A673 (cell line): ENCODE results near the gene UBE2D2. TPM values are rescaled to one million over a fixed set of nuclear protein-coding genes. Genes with fewer than 3 reads are reported as not detected.

Experiments
- BruUV-seq: library from RNA; stranded (reverse); fragments of 400-500 nt; replicated peaks from 2 replicates; lab custom pipeline; 2021; lab: Mats Ljungman, UMichigan
- CTCF ChIA-PET: fragments of 300-600 bp; sonication (Branson Sonifier 250); formaldehyde crosslinking; loops from one replicate; lab custom pipeline; 2022; ENCODE audit warnings: antibody characterized with exemption; lab: Charles Lee
- POLR2A ChIA-PET: fragments of 300-600 bp; sonication (Branson Sonifier 250); formaldehyde crosslinking; loops from one replicate; lab custom pipeline; 2022; ENCODE audit warnings: antibody characterized with exemption; ENCODE audit not compliant: low non-redundant PET; lab: Charles Lee
- DNase-seq: peaks from one replicate; pipeline ENCODE4 v3.0.0-alpha.2; 2015; ENCODE audit warnings: low spot score
- H3K27ac ChIP-seq: fragments of 200-600 bp; sonication (generic); 2 replicates; pipeline ENCODE4 v1.5.1; 2016; ENCODE audit warnings: mixed run types, low read depth, mild to moderate bottlenecking, mixed read lengths, antibody characterized with exemption, low read length; ENCODE audit not compliant: poor library complexity, severe bottlenecking
- H3K27me3 ChIP-seq: fragments of 200-600 bp; sonication (generic); replicated peaks from 2 replicates; pipeline ENCODE4 v1.6.1; 2017; ENCODE audit warnings: mixed run types, low read depth, mild to moderate bottlenecking, mixed read lengths, antibody characterized with exemption, low read length; ENCODE audit not compliant: insufficient read depth, poor library complexity
- H3K36me3 ChIP-seq: fragments of 200-600 bp; sonication (generic); 2 replicates; pipeline ENCODE4 v1.6.1; 2016; ENCODE audit warnings: mixed run types, mild to moderate bottlenecking, mixed read lengths, antibody characterized with exemption, low read length; ENCODE audit not compliant: insufficient read depth, poor library complexity, severe bottlenecking
- H3K4me1 ChIP-seq: fragments of 200-600 bp; sonication (generic); 2 replicates; pipeline ENCODE4 v1.6.1; 2017; ENCODE audit warnings: mixed run types, mild to moderate bottlenecking, mixed read lengths, antibody characterized with exemption, low read length; ENCODE audit not compliant: insufficient read depth, poor library complexity, severe bottlenecking
- H3K4me3 ChIP-seq: fragments of 200-600 bp; sonication (generic); 2 replicates; pipeline ENCODE4 v1.5.1; 2016; ENCODE audit warnings: low read depth, mixed run types, mild to moderate bottlenecking, mixed read lengths, low read length; ENCODE audit not compliant: poor library complexity, severe bottlenecking
- H3K9me3 ChIP-seq: fragments of 200-600 bp; sonication (generic); 2 replicates; pipeline ENCODE4 v1.6.1; 2016; ENCODE audit warnings: mixed run types, low read depth, mild to moderate bottlenecking, mixed read lengths, antibody characterized with exemption, low read length; ENCODE audit not compliant: poor library complexity, severe bottlenecking
- EZH2 ChIP-seq: fragments of 200-600 bp; sonication (generic); IDR thresholded peaks from 2 replicates; pipeline ENCODE4 v1.6.1; 2017; ENCODE audit warnings: borderline replicate concordance, low read depth, mild to moderate bottlenecking, mixed read lengths, antibody characterized with exemption, low read length; ENCODE audit not compliant: poor library complexity, severe bottlenecking
- intact Hi-C: fragments of 100-400 bp; cut with micrococcal nuclease; formaldehyde crosslinking; loops from one replicate; pipeline ENCODE4 v1.10.0; 2022; ENCODE audit not compliant: unreplicated experiment
- total RNA-seq: library from RNA; stranded (reverse); gene quantifications from 2 replicates; pipeline ENCODE4 v1.2.3, GENCODE V29; 2021
- TF ChIP-seq, protein P1 (sequence below): fragments of 300-800, 200-600 bp; sonication (generic); conservative IDR thresholded peaks from 2 replicates; pipeline ENCODE4 v1.5.1; 2017; ENCODE audit warnings: low read depth, mild to moderate bottlenecking, antibody characterized with exemption, low read length, moderate library complexity, mixed read lengths

The UBE2D2 gene
- total RNA-seq, 1 experiment from 2014 or later = 186 TPM

DNA sequence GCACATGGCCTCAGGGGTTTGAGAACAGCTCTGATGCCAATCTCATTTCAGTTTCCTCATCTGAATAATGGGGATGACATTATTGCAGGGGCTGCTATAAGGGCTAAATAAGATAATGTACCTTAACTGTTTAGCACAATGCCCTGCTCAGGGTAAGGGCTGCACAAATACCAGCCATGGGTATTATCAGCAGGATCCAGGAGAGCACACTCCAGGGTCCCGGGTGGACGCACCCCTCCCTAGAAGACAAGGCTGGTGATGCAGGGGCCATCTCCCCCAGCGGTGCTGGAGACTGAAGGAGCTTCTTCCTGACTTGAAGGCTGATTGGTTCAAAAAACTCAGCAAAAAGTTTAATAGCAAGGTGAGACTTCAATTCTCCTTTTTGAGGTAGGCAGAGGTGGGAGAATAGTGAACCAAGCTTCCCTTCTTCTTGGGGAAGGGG, 84.3 kb downstream of the UBE2D2 start:
- POLR2A ChIA-PET = no interaction called here
- CTCF ChIA-PET = no interaction called here
- Histone ChIP-seq H3K9me3 (no peaks in the 10 kb centered on the region), H3K4me1 (peaks cover 13% of the 10 kb centered on the region), H3K27ac (no peak overlapping the region), H3K4me3 (no peak overlapping the region), H3K27me3 (no peaks in the 10 kb centered on the region), H3K36me3 (no peaks in the 10 kb centered on the region)
- no TSS peak for BruUV-seq
- no peak for DNase-seq
- intact Hi-C loops = no loop called here
- no peak for TF ChIP-seq EZH2
- TF ChIP-seq, protein P1, sequence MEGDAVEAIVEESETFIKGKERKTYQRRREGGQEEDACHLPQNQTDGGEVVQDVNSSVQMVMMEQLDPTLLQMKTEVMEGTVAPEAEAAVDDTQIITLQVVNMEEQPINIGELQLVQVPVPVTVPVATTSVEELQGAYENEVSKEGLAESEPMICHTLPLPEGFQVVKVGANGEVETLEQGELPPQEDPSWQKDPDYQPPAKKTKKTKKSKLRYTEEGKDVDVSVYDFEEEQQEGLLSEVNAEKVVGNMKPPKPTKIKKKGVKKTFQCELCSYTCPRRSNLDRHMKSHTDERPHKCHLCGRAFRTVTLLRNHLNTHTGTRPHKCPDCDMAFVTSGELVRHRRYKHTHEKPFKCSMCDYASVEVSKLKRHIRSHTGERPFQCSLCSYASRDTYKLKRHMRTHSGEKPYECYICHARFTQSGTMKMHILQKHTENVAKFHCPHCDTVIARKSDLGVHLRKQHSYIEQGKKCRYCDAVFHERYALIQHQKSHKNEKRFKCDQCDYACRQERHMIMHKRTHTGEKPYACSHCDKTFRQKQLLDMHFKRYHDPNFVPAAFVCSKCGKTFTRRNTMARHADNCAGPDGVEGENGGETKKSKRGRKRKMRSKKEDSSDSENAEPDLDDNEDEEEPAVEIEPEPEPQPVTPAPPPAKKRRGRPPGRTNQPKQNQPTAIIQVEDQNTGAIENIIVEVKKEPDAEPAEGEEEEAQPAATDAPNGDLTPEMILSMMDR = no peak

DNA sequence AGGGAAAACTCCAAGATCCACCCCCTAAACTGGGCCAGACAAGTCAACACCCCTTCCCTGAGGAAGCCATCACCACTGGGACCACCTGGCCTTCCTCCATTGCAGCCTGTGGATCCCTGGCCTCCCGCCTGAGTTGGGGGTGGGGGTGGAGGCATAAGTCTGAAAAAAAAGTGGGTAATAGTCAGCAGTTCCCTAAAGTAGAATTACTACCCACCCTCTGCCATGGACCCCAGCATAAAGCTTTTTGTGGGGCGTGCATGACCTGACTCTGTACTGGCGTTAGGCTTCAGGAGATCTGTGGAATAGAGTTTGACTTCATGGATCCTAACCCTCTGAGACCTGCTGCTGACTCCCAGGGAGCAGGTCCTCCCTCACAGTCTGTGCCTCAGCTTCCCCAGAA, 85.0 kb downstream of the UBE2D2 start:
- no peak for TF ChIP-seq EZH2
- TF ChIP-seq, protein P1 = no peak
- ChIA-PET CTCF (no interaction called here), POLR2A (no interaction called here)
- no TSS peak for BruUV-seq
- intact Hi-C loops = no loop called here
- Histone ChIP-seq H3K27me3 (no peaks in the 10 kb centered on the region), H3K27ac (no peak overlapping the region), H3K9me3 (no peaks in the 10 kb centered on the region), H3K36me3 (no peaks in the 10 kb centered on the region), H3K4me3 (no peak overlapping the region), H3K4me1 (peaks cover 19% of the 10 kb centered on the region)
- DNase-seq = no peak

DNA sequence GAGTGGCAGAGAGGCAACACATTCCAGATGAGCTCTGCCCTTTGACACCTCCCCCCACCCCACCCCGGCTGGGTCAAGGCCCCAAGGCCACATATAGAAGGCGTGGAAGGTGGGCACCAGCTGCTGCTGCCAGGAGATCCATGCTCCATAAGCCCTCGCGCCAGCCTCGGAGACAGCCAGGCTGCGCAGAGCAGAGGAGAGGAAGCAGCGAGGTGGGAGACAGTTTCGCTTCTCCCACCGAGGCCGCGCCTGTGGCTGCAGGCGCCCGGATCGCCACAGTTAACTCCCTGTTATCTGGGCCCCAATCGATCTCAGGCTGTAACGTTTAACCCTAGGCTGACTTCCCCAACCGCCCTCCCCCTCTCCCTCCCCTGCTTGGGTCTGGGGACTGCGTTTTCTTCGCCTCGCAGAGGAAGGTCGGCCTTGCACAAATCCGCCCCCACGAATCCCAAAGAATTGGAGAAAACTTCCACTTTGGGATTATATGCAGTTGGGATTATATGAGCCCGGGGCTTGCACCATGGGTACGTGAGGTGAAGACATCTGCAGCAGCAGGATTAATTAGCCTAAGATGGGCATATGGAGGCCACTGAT, 85.9 kb downstream of the UBE2D2 start:
- Histone ChIP-seq H3K9me3 (no peaks in the 10 kb centered on the region), H3K4me1 (peaks cover 23% of the 10 kb centered on the region), H3K4me3 (no peak overlapping the region), H3K36me3 (no peaks in the 10 kb centered on the region), H3K27me3 (no peaks in the 10 kb centered on the region), H3K27ac (no peak overlapping the region)
- ChIA-PET CTCF (interaction anchor here (1.6 kb wide), 1 partner anchor 11 kb away, joined by 19 read pairs; no protein-coding TSS in a partner anchor), POLR2A (no interaction called here)
- no peak for DNase-seq
- TF ChIP-seq EZH2 = no peak
- TF ChIP-seq, protein P1 = no peak
- no TSS peak for BruUV-seq
- intact Hi-C loops = no loop called here
